HG03159 (cell line): ENCODE results near the gene NELL2.

Experiments used
- ATAC-seq: cut with Tn5 transposase; IDR thresholded peaks from one replicate; pipeline ENCODE4 v1.9.1; 2021; ENCODE audit warnings: mild to moderate bottlenecking, moderate library complexity; ENCODE audit not compliant: unreplicated experiment

Gene NELL2

GRCh38 chr12:44550377-44550776, 325.7 kb downstream of the NELL2 start:
- ATAC-seq: no peak

DNA sequence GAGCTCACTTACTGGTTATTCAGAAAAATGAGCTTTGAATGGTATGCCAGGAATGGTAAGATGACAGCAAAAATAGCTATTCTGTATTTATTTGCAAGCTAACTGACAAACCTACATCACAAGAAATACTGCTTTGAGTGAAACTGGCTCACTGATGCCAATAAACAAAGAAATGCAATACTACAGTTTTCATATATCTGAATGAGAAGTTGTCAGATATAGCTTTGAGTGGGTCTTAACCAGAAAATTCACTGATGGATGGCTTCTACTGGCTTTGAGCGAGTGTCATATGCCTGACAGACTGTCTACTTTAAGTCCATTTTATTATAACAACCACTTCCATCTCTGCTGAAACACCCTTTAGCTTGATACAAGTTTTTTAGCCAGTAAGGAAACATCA, 330.1 kb downstream of the NELL2 start:
- ATAC-seq: no peak

DNA sequence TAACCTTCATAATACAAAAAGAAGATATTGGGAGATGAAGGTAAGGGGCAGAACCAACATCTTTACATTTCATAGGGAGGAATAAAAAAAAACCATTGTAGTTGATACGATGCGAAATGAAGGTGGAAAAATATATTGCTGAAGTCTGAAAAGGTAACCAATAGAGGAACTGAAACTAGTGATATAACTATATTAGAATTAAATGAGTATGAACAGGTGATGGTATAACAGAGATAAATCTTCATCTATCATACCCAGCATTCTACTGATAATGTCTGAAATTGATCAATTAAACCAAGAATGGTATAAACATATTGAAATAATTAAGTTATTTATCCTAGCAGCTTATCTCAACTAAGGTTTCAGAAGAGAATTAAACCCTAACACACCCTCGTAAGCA, 332.1 kb downstream of the NELL2 start:
- peak; percentile 83 for ATAC-seq

DNA sequence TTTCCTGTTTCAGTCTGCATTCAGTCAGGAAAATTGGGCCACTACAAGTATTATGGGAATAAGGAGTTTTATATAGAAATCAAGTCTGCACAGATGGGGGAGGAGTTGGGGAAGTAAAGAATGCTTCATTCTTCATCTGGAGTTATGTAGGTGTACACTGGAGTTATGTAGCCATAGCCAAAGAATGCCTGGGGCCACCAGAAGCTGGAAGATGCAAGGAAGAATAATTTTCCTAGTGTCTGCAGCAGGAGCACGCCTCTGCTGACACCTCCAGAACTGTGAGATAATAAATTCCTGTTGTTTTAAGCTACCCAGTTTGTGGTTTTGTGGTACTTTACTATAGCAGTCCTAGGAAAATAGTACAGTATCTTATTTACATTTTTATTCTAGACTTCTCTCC, 333.4 kb downstream of the NELL2 start:
- ATAC-seq: no peak

GRCh38 chr12:44537354-44537753, 338.8 kb downstream of the NELL2 start:
- no peak for ATAC-seq

DNA sequence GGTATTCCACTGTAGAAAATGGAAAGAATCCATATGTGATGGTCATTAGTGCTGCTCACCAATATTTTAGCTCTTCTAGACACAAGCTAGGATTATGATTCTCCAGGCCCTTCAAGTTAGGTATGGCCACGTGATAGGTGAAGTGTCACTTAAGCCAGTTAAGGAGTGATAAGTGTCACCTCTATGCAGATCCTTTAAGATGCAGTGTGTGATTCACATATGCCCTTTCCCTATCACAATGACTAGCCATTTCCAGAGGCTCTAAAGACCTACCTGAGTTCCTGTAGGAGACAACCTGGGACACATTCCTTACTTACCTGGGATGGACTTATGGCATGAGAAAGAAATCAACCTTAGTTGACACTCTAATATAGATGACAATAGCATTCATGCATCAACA, 343.2 kb downstream of the NELL2 start:
- no peak for ATAC-seq

- no peak for ATAC-seq
Measured at GRCh38 chr12:44531320-44531971, 344.7 kb downstream of the NELL2 start.

DNA sequence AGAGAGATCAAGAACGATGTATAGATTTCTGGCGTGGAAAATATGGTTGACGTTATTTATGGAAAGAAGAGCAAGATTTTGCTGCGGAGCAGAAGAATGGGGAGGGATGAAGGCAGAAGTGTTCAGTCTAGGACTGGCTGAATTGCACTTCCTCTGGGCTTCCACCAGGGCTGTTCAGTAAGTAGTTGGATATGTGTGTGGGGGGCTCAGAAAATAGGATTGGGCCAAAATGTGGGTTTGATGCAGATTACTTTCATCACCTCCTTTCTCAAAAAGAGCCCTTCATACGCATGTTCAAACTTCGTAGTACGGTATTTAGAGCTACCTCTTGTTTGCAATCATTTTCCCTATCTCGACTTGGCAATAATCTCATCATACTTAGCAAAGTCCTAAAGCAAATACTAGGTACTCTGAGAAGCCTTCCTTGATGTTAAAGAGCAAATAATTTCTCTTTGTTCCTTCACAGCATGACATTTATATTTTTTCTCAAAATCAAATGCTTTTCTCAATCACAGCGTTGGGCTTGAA, 349.4 kb downstream of the NELL2 start:
- ATAC-seq: no peak

GRCh38 chr12:44525806-44526654, 350.1 kb downstream of the NELL2 start:
- ATAC-seq: no peak

- no peak for ATAC-seq
Measured at GRCh38 chr12:44523828-44524227, 352.3 kb downstream of the NELL2 start.

DNA sequence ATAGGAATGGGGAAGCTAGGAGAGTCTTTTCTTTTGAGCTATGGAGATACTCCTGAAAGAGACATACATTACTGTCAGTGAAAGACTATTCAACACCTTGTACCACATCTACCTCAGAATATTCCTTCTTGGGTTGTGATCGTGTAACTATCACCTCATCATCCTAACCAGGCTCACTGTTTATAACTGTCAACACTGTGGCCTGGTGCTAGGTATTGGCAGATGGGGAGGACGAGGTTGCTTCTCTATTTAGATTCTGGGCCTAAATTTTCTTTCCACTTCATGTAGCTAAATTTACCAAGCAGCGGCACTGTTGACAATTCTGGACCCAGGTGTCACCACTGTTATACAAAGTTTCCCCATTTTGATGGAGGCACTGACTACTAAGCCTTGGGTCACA, 354.4 kb downstream of the NELL2 start:
- ATAC-seq: no peak

- ATAC-seq: no peak
Measured at GRCh38 chr12:44519931-44520330, 356.2 kb downstream of the NELL2 start.

DNA sequence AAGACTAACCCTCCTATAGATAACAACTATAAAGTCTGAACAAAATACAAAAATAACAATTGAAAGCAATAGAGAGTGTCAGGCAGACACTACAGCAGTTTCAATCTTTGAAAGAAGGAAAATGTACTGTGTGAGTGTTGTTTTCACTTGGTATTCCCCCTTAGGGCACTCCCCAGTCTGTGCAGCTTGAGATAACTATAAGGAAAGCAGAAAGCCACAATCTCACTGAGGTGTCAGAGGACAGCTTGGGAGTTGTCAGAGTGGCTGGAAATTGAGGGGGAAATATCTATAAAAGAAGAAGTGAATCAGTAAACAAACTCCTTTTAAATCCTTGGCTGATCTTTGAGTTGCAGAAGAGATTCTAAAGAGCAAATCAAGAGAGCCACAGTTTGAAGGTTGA, 364.8 kb downstream of the NELL2 start:
- ATAC-seq: no peak

- no peak for ATAC-seq
Measured at GRCh38 chr12:44510510-44510909, 365.6 kb downstream of the NELL2 start.

- ATAC-seq: no peak
Measured at GRCh38 chr12:44510076-44510475, 366.0 kb downstream of the NELL2 start.

- ATAC-seq: no peak
Measured at GRCh38 chr12:44509471-44509870, 366.6 kb downstream of the NELL2 start.

GRCh38 chr12:44507461-44507860, 368.7 kb downstream of the NELL2 start:
- no peak for ATAC-seq

DNA sequence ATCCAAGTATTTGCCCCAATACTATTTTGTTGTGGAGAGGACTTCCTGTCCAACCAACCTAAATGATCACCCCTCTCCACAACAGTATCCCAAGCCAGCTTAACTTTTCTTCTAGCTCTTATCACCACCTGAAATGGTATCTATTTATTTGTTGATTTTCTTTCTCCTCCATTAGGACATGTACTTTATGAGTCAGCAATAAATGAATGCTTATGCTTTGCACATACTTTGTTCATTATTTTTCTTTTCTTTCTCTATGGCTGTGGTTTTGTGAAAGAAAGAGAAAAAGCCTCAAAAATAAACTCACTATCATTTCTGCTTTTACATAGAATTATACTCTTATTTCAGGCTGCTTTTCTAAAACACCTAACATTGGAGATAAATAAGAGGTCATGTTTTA, 371.3 kb downstream of the NELL2 start:
- ATAC-seq: no peak

- ATAC-seq: no peak
Measured at GRCh38 chr12:44503329-44503728, 372.8 kb downstream of the NELL2 start.

GRCh38 chr12:44502681-44503080, 373.4 kb downstream of the NELL2 start:
- no peak for ATAC-seq

GRCh38 chr12:44500423-44500822, 375.7 kb downstream of the NELL2 start:
- ATAC-seq: no peak

- ATAC-seq: no peak
Measured at GRCh38 chr12:44497044-44497443, 379.1 kb downstream of the NELL2 start.
